IMR-90 (cell line): ENCODE measurements around the gene ANKRD22. TPM values are rescaled to one million over a fixed set of nuclear protein-coding genes. Genes with fewer than 3 reads are reported as not detected.

Source experiments
- ATAC-seq: fragments of 200-7000 bp; cut with Tn5 transposase; 2 replicates; pipeline ENCODE4 v1.9.1; 2020; ENCODE audit warnings: low read depth, mild to moderate bottlenecking, moderate library complexity
- BruUV-seq: library from RNA; stranded (reverse); fragments of 400-500 nt; replicated peaks from 2 replicates; lab custom pipeline; 2021; lab: Mats Ljungman, UMichigan
- CTCF ChIA-PET: fragments of 300-600 bp; formaldehyde crosslinking; extraction: SDS; loops from one replicate; lab custom pipeline; 2021; ENCODE audit warnings: antibody characterized with exemption; lab: Yijun Ruan, JAX
- POLR2A ChIA-PET: fragments of 300-600 bp; sonication (Branson Sonifier 250); formaldehyde crosslinking; loops from one replicate; lab custom pipeline; 2022; ENCODE audit warnings: antibody characterized with exemption; ENCODE audit not compliant: unreplicated experiment; lab: Charles Lee
- DNase-seq: peaks from one replicate; pipeline ENCODE4 v3.0.0; 2013
- H2AFZ ChIP-seq: replicated peaks from 2 replicates; pipeline ENCODE3; 2013; ENCODE audit warnings: low read length, mild to moderate bottlenecking; ENCODE audit not compliant: poor library complexity
- H2AK5ac ChIP-seq: 2 replicates; pipeline ENCODE4 v1.6.1; 2013; ENCODE audit warnings: low read depth, low read length, inconsistent platforms
- H2AK9ac ChIP-seq: replicated peaks from 2 replicates; pipeline ENCODE3; 2013; ENCODE audit warnings: mild to moderate bottlenecking, low read depth, low read length, moderate library complexity; ENCODE audit not compliant: poor library complexity
- H2BK120ac ChIP-seq: 2 replicates; pipeline ENCODE4 v1.6.1; 2013; ENCODE audit warnings: low read depth, low read length, inconsistent platforms
- H2BK15ac ChIP-seq: 3 replicates; pipeline ENCODE4 v1.6.1; 2013; ENCODE audit warnings: low read depth, low read length, inconsistent platforms
- H2BK20ac ChIP-seq: 2 replicates; pipeline ENCODE4 v1.6.1; 2013; ENCODE audit warnings: low read depth, mild to moderate bottlenecking, inconsistent platforms, low read length, moderate library complexity
- H2BK5ac ChIP-seq: 2 replicates; pipeline ENCODE4 v1.6.1; 2013; ENCODE audit warnings: mild to moderate bottlenecking, low read depth, low read length, inconsistent platforms; ENCODE audit not compliant: poor library complexity, severe bottlenecking
- H3K14ac ChIP-seq: replicated peaks from 2 replicates; pipeline ENCODE4 v1.6.1; 2013; ENCODE audit warnings: low read depth, low read length, inconsistent platforms
- H3K18ac ChIP-seq: 2 replicates; pipeline ENCODE4 v1.6.1; 2013; ENCODE audit warnings: low read depth, low read length, control low read depth
- H3K23ac ChIP-seq: 2 replicates; pipeline ENCODE4 v1.6.1; 2013; ENCODE audit warnings: low read depth, low read length, inconsistent platforms
- H3K27ac ChIP-seq: 2 replicates; pipeline ENCODE4 v1.5.1; 2013; ENCODE audit warnings: mild to moderate bottlenecking, control low read depth, low read length; ENCODE audit not compliant: insufficient read depth
- H3K27me3 ChIP-seq: 2 replicates; pipeline ENCODE4 v1.6.1; 2013; ENCODE audit warnings: low read length; ENCODE audit not compliant: control insufficient read depth, insufficient read depth
- H3K36me3 ChIP-seq: 2 replicates; pipeline ENCODE4 v1.6.1; 2013; ENCODE audit warnings: low read length, mixed read lengths; ENCODE audit not compliant: control insufficient read depth, insufficient read depth
- H3K4ac ChIP-seq: 2 replicates; pipeline ENCODE4 v1.6.1; 2013; ENCODE audit warnings: low read depth, low read length, inconsistent platforms
- H3K4me1 ChIP-seq: 2 replicates; pipeline ENCODE4 v1.6.1; 2013; ENCODE audit warnings: low read length, mixed read lengths; ENCODE audit not compliant: control insufficient read depth, insufficient read depth
- H3K4me2 ChIP-seq: 2 replicates; pipeline ENCODE4 v1.6.1; 2013; ENCODE audit warnings: low read depth, mild to moderate bottlenecking, control low read depth, low read length, moderate library complexity
- H3K4me3 ChIP-seq: 2 replicates; pipeline ENCODE4 v1.5.1; 2013; ENCODE audit warnings: low read depth, mild to moderate bottlenecking, control low read depth, low read length, moderate library complexity; ENCODE audit not compliant: insufficient read depth
- H3K56ac ChIP-seq: 2 replicates; pipeline ENCODE4 v1.6.1; 2013; ENCODE audit warnings: low read length, inconsistent platforms; ENCODE audit not compliant: insufficient read depth; ENCODE audit errors: extremely low read depth
- H3K79me1 ChIP-seq, 2 experiments: 2 replicates each; pipeline ENCODE4 v1.6.1; 2013; ENCODE audit warnings: low read length in 2 of 2, inconsistent platforms in 1 of 2, low read depth in 1 of 2
- H3K9ac ChIP-seq: 2 replicates; pipeline ENCODE4 v1.6.1; 2013; ENCODE audit warnings: low read depth, low read length, control low read depth
- H3K9me1 ChIP-seq: 2 replicates; pipeline ENCODE4 v1.6.1; 2013; ENCODE audit warnings: low read length, inconsistent platforms; ENCODE audit not compliant: insufficient read depth
- H3K9me3 ChIP-seq: 2 replicates; pipeline ENCODE4 v1.6.1; 2013; ENCODE audit warnings: low read length; ENCODE audit not compliant: control insufficient read depth, insufficient read depth
- H4K20me1 ChIP-seq: 2 replicates; pipeline ENCODE4 v1.6.1; 2013; ENCODE audit warnings: low read length, inconsistent platforms; ENCODE audit not compliant: insufficient read depth
- H4K5ac ChIP-seq: 2 replicates; pipeline ENCODE4 v1.6.1; 2013; ENCODE audit warnings: mild to moderate bottlenecking, low read depth, low read length, control low read depth
- H4K8ac ChIP-seq, 2 experiments: 2 replicates each; pipeline ENCODE4 v1.6.1; 2013; ENCODE audit warnings: low read depth in 2 of 2, low read length in 2 of 2, control low read depth in 1 of 2, inconsistent platforms in 1 of 2
- H4K91ac ChIP-seq: 2 replicates; pipeline ENCODE4 v1.6.1; 2013; ENCODE audit warnings: low read depth, low read length, inconsistent platforms; ENCODE audit not compliant: insufficient read depth
- BHLHE40 ChIP-seq: fragments of 150-350 bp; IDR thresholded peaks from 2 replicates; pipeline ENCODE4 v1.6.1; 2016; ENCODE audit warnings: mild to moderate bottlenecking, low read depth, low read length
- CEBPB ChIP-seq: IDR thresholded peaks from 2 replicates; pipeline ENCODE4 v1.6.1; 2012; ENCODE audit warnings: low read depth, low read length, improper control_type of control experiment
- CHD1 ChIP-seq: IDR thresholded peaks from 2 replicates; pipeline ENCODE4 v1.6.1; 2012; ENCODE audit warnings: low read depth, low read length, improper control_type of control experiment
- CTCF ChIP-seq: conservative IDR thresholded peaks from 2 replicates; pipeline ENCODE4 v1.5.1; 2012; ENCODE audit warnings: mild to moderate bottlenecking, low read depth, low read length, improper control_type of control experiment
- ELK1 ChIP-seq: fragments of 150-350 bp; IDR thresholded peaks from 2 replicates; pipeline ENCODE4 v1.6.1; 2016; ENCODE audit warnings: low read depth, mild to moderate bottlenecking, low read length, moderate library complexity, borderline replicate concordance
- FOS ChIP-seq: fragments of 150-350 bp; IDR thresholded peaks from 2 replicates; pipeline ENCODE4 v1.6.1; 2016; ENCODE audit warnings: low read depth, low read length
- MAFK ChIP-seq: IDR thresholded peaks from 2 replicates; pipeline ENCODE4 v1.6.1; 2012; ENCODE audit warnings: low read depth, low read length, improper control_type of control experiment
- MAZ ChIP-seq: IDR thresholded peaks from 2 replicates; pipeline ENCODE4 v1.6.1; 2012; ENCODE audit warnings: low read depth, mild to moderate bottlenecking, low read length, improper control_type of control experiment, moderate library complexity, borderline replicate concordance
- NFE2L2 ChIP-seq: fragments of 150-350 bp; IDR thresholded peaks from 2 replicates; pipeline ENCODE4 v1.6.1; 2016; ENCODE audit warnings: low read depth, mild to moderate bottlenecking, low read length
- POLR2A ChIP-seq: IDR thresholded peaks from 2 replicates; pipeline ENCODE4 v1.6.1; 2012; ENCODE audit warnings: mild to moderate bottlenecking, low read depth, low read length
- RAD21 ChIP-seq: IDR thresholded peaks from 2 replicates; pipeline ENCODE4 v1.6.1; 2012; ENCODE audit warnings: low read length, improper control_type of control experiment
- RCOR1 ChIP-seq: IDR thresholded peaks from 2 replicates; pipeline ENCODE4 v1.6.1; 2012; ENCODE audit warnings: mild to moderate bottlenecking, low read length, improper control_type of control experiment; ENCODE audit not compliant: insufficient replicate concordance
- RFX5 ChIP-seq: IDR thresholded peaks from 2 replicates; pipeline ENCODE4 v1.8.0; 2012; ENCODE audit warnings: low read depth, mild to moderate bottlenecking, low read length, moderate library complexity
- SMC3 ChIP-seq: fragments of 150-350 bp; IDR thresholded peaks from 2 replicates; pipeline ENCODE4 v1.6.1; 2016; ENCODE audit warnings: low read depth, mild to moderate bottlenecking, antibody characterized with exemption, low read length, moderate library complexity
- USF2 ChIP-seq: fragments of 150-350 bp; IDR thresholded peaks from 2 replicates; pipeline ENCODE4 v1.6.1; 2017; ENCODE audit warnings: mild to moderate bottlenecking, antibody characterized with exemption, low read length, low read depth
- WGBS, 2 experiments: methylation state at CpG; one replicate each; pipeline versions ENCODE4 v1.1.5 to v1.1.7; 2013; ENCODE audit warnings: missing lambda C conversion rate in 2 of 2; ENCODE audit not compliant: insufficient read length in 1 of 2; ENCODE audit errors: extremely low coverage in 2 of 2; 5-methylcytosine and 5-hydroxymethylcytosine counted together
- dilution Hi-C: fragments of 300-500 bp; cut with HindIII; formaldehyde crosslinking; loops from one replicate; pipeline ENCODE4 v1.14.3; 2018; ENCODE audit warnings: low sequenced_read_pairs; ENCODE audit not compliant: unreplicated experiment
- in situ Hi-C: fragments of 300-500 bp; cut with MboI; formaldehyde crosslinking; loops from 3 replicates; pipeline ENCODE4 v1.14.3; 2019; ENCODE audit warnings: low sequenced_read_pairs, inconsistent platforms, mixed read lengths
- intact Hi-C: fragments of 100-400 bp; cut with micrococcal nuclease; formaldehyde crosslinking; loops from 2 replicates; pipeline ENCODE4 v1.10.0; 2022
- polyA plus RNA-seq, 3 experiments: library from polyadenylated mRNA; depleted of rRNA; stranded (reverse); fragments of >200 nt; gene quantifications; 2 replicates each; pipeline ENCODE4 v1.2.3, GENCODE V29; 2012; ENCODE audit warnings: low replicate concordance in 1 of 3
- total RNA-seq: library from RNA; depleted of rRNA; stranded (reverse); fragments of >200 nt; gene quantifications from 2 replicates; pipeline ENCODE4 v1.2.3, GENCODE V29; 2012

The ANKRD22 gene
- total and polyA plus RNA-seq, 2 of the 4 experiments (the other 2 are of a cell fraction), result not detected

GRCh38 chr10:88840104-88840503 lies 11.5 kb downstream of the ANKRD22 start:
- H2AK9ac ChIP-seq, result no peak overlapping the region
- no CpG with 5 or more reads among the region's 3 CpGs for WGBS, 2 experiments
- H4K20me1 ChIP-seq, result no peaks in the 10 kb centered on the region
- no peak overlapping the region for H2AK5ac ChIP-seq
- H3K4me2 ChIP-seq, result no peak overlapping the region
- H2BK120ac ChIP-seq, result no peak overlapping the region
- no peak for TF ChIP-seq NFE2L2
- no peak for TF ChIP-seq POLR2A
- TF ChIP-seq RFX5, result no peak
- TF ChIP-seq ELK1, result no peak
- TF ChIP-seq CEBPB, result no peak
- no peak for TF ChIP-seq MAZ
- no peak for TF ChIP-seq MAFK
- TF ChIP-seq RCOR1, result no peak
- no peak for TF ChIP-seq RAD21
- no peak for TF ChIP-seq BHLHE40
- no peak for TF ChIP-seq CTCF
- TF ChIP-seq USF2, result no peak
- no peak for TF ChIP-seq CHD1
- no peak for TF ChIP-seq FOS
- TF ChIP-seq SMC3, result no peak
- no peak overlapping the region for H3K56ac ChIP-seq
- no peak overlapping the region for H2BK5ac ChIP-seq
- H3K9ac ChIP-seq, result no peak overlapping the region
- no peak overlapping the region for H3K4me3 ChIP-seq
- no peaks in the 10 kb centered on the region for H3K27me3 ChIP-seq
- H2AFZ ChIP-seq, result no peak overlapping the region
- no peak overlapping the region for H4K8ac ChIP-seq
- no peak overlapping the region for H3K23ac ChIP-seq
- intact Hi-C loops (no loop called here), dilution Hi-C loops (no loop called here), in situ Hi-C loops (no loop called here)
- no peak overlapping the region for H3K18ac ChIP-seq
- H4K5ac ChIP-seq, result no peak overlapping the region
- no TSS peak for BruUV-seq
- DNase-seq, result no peak
- no peak for ATAC-seq
- H3K27ac ChIP-seq, result no peak overlapping the region
- no peaks in the 10 kb centered on the region for H3K79me1 ChIP-seq
- H3K36me3 ChIP-seq, result no peaks in the 10 kb centered on the region
- POLR2A ChIA-PET, result no interaction called here
- H2BK20ac ChIP-seq, result no peak overlapping the region
- H3K4ac ChIP-seq, result no peak overlapping the region
- CTCF ChIA-PET, result no interaction called here
- no peak overlapping the region for H3K14ac ChIP-seq
- H3K9me3 ChIP-seq, result no peaks in the 10 kb centered on the region
- H2BK15ac ChIP-seq, result no peak overlapping the region
- H3K9me1 ChIP-seq, result no peaks in the 10 kb centered on the region
- H4K91ac ChIP-seq, result no peak overlapping the region
- no peaks in the 10 kb centered on the region for H3K4me1 ChIP-seq
